Measurements from ENCODE around the gene CD93. TPM values are rescaled to one million over a fixed set of nuclear protein-coding genes. Genes with fewer than 3 reads are reported as not detected.

The CD93 gene
- total RNA-seq, 2 experiments from 2014 or later, result 0.73 to 0.82 TPM

- H3K4me3 Mint-ChIP-seq, result no peak overlapping the region
- ATAC-seq (no peak), DNase-seq (no peak)
- H3K9me3 Mint-ChIP-seq (ENCODE audit: insufficient read depth), result no peaks in the 10 kb centered on the region
- ChIA-PET POLR2A (no interaction called here), CTCF (no interaction called here)
- H3K27ac Mint-ChIP-seq, result no peak overlapping the region
- H3K27me3 Mint-ChIP-seq (ENCODE audit: low read depth), result peaks cover 8% of the 10 kb centered on the region
- H3K36me3 Mint-ChIP-seq (ENCODE audit: low read depth), result no peaks in the 10 kb centered on the region
- no peaks in the 10 kb centered on the region for H3K4me1 Mint-ChIP-seq (ENCODE audit: low read depth)
Observed at GRCh38 chr20:23071996-23072395, 14.1 kb downstream of the CD93 start.

- DNase-seq (no peak), ATAC-seq (no peak)
- Mint-ChIP-seq H3K4me3 (no peak overlapping the region), H3K9me3 (ENCODE audit: insufficient read depth) (no peaks in the 10 kb centered on the region), H3K4me1 (ENCODE audit: low read depth) (no peaks in the 10 kb centered on the region), H3K27ac (no peak overlapping the region), H3K36me3 (ENCODE audit: low read depth) (no peaks in the 10 kb centered on the region), H3K27me3 (ENCODE audit: low read depth) (peaks cover 5% of the 10 kb centered on the region)
- ChIA-PET CTCF (no interaction called here), POLR2A (no interaction called here)
Observed at GRCh38 chr20:23071398-23071797, 14.7 kb downstream of the CD93 start.

GRCh38 chr20:23069108-23069507 lies 17.0 kb downstream of the CD93 start:
- CTCF ChIA-PET, result interaction anchor here (0.6 kb wide), 1 partner anchor 657 kb away, joined by 3 read pairs; no protein-coding TSS in a partner anchor
- no peak for ATAC-seq

GRCh38 chr20:23068283-23068682 lies 17.8 kb downstream of the CD93 start:
- peaks cover 12% of the 10 kb centered on the region for H3K27me3 Mint-ChIP-seq (ENCODE audit: low read depth)
- H3K4me3 Mint-ChIP-seq, result no peak overlapping the region
- H3K36me3 Mint-ChIP-seq (ENCODE audit: low read depth), result no peaks in the 10 kb centered on the region
- POLR2A ChIA-PET, result no interaction called here
- ATAC-seq (no peak), DNase-seq (no peak)
- H3K27ac Mint-ChIP-seq, result no peak overlapping the region
- no peaks in the 10 kb centered on the region for H3K9me3 Mint-ChIP-seq (ENCODE audit: insufficient read depth)
- no peaks in the 10 kb centered on the region for H3K4me1 Mint-ChIP-seq (ENCODE audit: low read depth)
- CTCF ChIA-PET, result no interaction called here

More at GRCh38 chr20:23069108-23069507, 17.0 kb downstream of the CD93 start:
- H3K4me3 Mint-ChIP-seq, result no peak overlapping the region
- no peak overlapping the region for H3K27ac Mint-ChIP-seq
- no peak for DNase-seq
- H3K36me3 Mint-ChIP-seq (ENCODE audit: low read depth), result no peaks in the 10 kb centered on the region
- POLR2A ChIA-PET, result no interaction called here
- no peaks in the 10 kb centered on the region for H3K9me3 Mint-ChIP-seq (ENCODE audit: insufficient read depth)
- H3K4me1 Mint-ChIP-seq (ENCODE audit: low read depth), result no peaks in the 10 kb centered on the region
- peaks cover 10% of the 10 kb centered on the region for H3K27me3 Mint-ChIP-seq (ENCODE audit: low read depth)

- H3K27ac Mint-ChIP-seq, result no peak overlapping the region
- POLR2A ChIA-PET, result no interaction called here
- no peaks in the 10 kb centered on the region for H3K36me3 Mint-ChIP-seq (ENCODE audit: low read depth)
- ATAC-seq (no peak), DNase-seq (no peak)
- no peaks in the 10 kb centered on the region for H3K4me1 Mint-ChIP-seq (ENCODE audit: low read depth)
- H3K27me3 Mint-ChIP-seq (ENCODE audit: low read depth), result peaks cover 15% of the 10 kb centered on the region
- CTCF ChIA-PET, result no interaction called here
- no peak overlapping the region for H3K4me3 Mint-ChIP-seq
- no peaks in the 10 kb centered on the region for H3K9me3 Mint-ChIP-seq (ENCODE audit: insufficient read depth)
Observed at GRCh38 chr20:23066772-23067171, 19.4 kb downstream of the CD93 start.

GRCh38 chr20:23065266-23066201 lies 20.6 kb downstream of the CD93 start:
- POLR2A ChIA-PET, result no interaction called here
- ATAC-seq (no peak), DNase-seq (no peak)
- Mint-ChIP-seq H3K4me1 (ENCODE audit: low read depth) (no peaks in the 10 kb centered on the region), H3K27me3 (ENCODE audit: low read depth) (peaks cover 15% of the 10 kb centered on the region), H3K36me3 (ENCODE audit: low read depth) (no peaks in the 10 kb centered on the region), H3K4me3 (no peak overlapping the region), H3K9me3 (ENCODE audit: insufficient read depth) (no peaks in the 10 kb centered on the region), H3K27ac (no peak overlapping the region)
- CTCF ChIA-PET, result interaction anchor here (1.0 kb wide), 1 partner anchor 12 kb away, joined by 3 read pairs; no protein-coding TSS in a partner anchor

- DNase-seq (no peak), ATAC-seq (no peak)
- peaks cover 12% of the 10 kb centered on the region for H3K27me3 Mint-ChIP-seq (ENCODE audit: low read depth)
Observed at GRCh38 chr20:23063581-23063980, 22.5 kb downstream of the CD93 start.

GRCh38 chr20:23063168-23063567 lies 23.0 kb downstream of the CD93 start:
- Mint-ChIP-seq H3K27me3 (ENCODE audit: low read depth) (peaks cover 12% of the 10 kb centered on the region), H3K27ac (no peak overlapping the region), H3K9me3 (ENCODE audit: insufficient read depth) (no peaks in the 10 kb centered on the region), H3K4me3 (no peak overlapping the region), H3K4me1 (ENCODE audit: low read depth) (no peaks in the 10 kb centered on the region), H3K36me3 (ENCODE audit: low read depth) (no peaks in the 10 kb centered on the region)
- ATAC-seq, result no peak
- no peak for DNase-seq
- CTCF ChIA-PET, result no interaction called here
- POLR2A ChIA-PET, result no interaction called here

More at GRCh38 chr20:23063581-23063980, 22.5 kb downstream of the CD93 start:
- no peak overlapping the region for H3K27ac Mint-ChIP-seq
- no peaks in the 10 kb centered on the region for H3K36me3 Mint-ChIP-seq (ENCODE audit: low read depth)
- no peaks in the 10 kb centered on the region for H3K4me1 Mint-ChIP-seq (ENCODE audit: low read depth)
- ChIA-PET POLR2A (no interaction called here), CTCF (no interaction called here)
- H3K9me3 Mint-ChIP-seq (ENCODE audit: insufficient read depth), result no peaks in the 10 kb centered on the region
- H3K4me3 Mint-ChIP-seq, result no peak overlapping the region

- DNase-seq (no peak), ATAC-seq (no peak)
- ChIA-PET POLR2A (no interaction called here), CTCF (interaction anchor here (2.9 kb wide), 1 partner anchor 12 kb away, joined by 10 read pairs; no protein-coding TSS in a partner anchor)
- no peaks in the 10 kb centered on the region for H3K36me3 Mint-ChIP-seq (ENCODE audit: low read depth)
- peaks cover 13% of the 10 kb centered on the region for H3K27me3 Mint-ChIP-seq (ENCODE audit: low read depth)
- H3K4me3 Mint-ChIP-seq, result no peak overlapping the region
- no peaks in the 10 kb centered on the region for H3K9me3 Mint-ChIP-seq (ENCODE audit: insufficient read depth)
- H3K4me1 Mint-ChIP-seq (ENCODE audit: low read depth), result no peaks in the 10 kb centered on the region
- H3K27ac Mint-ChIP-seq, result no peak overlapping the region
Observed at GRCh38 chr20:23062632-23063031, 23.5 kb downstream of the CD93 start.

GRCh38 chr20:23061734-23062561 lies 24.2 kb downstream of the CD93 start:
- POLR2A ChIA-PET, result no interaction called here
- no peak for DNase-seq
- no peaks in the 10 kb centered on the region for H3K36me3 Mint-ChIP-seq (ENCODE audit: low read depth)
- CTCF ChIA-PET, result interaction anchor here (2.9 kb wide), 1 partner anchor 11 kb away, joined by 10 read pairs; no protein-coding TSS in a partner anchor
- H3K4me3 Mint-ChIP-seq, result no peak overlapping the region
- H3K27ac Mint-ChIP-seq, result no peak overlapping the region
- no peak for ATAC-seq
- H3K9me3 Mint-ChIP-seq (ENCODE audit: insufficient read depth), result no peaks in the 10 kb centered on the region
- peaks cover 17% of the 10 kb centered on the region for H3K27me3 Mint-ChIP-seq (ENCODE audit: low read depth)
- no peaks in the 10 kb centered on the region for H3K4me1 Mint-ChIP-seq (ENCODE audit: low read depth)

GRCh38 chr20:23061262-23061661 lies 24.9 kb downstream of the CD93 start:
- H3K4me3 Mint-ChIP-seq, result no peak overlapping the region
- no peak overlapping the region for H3K27ac Mint-ChIP-seq
- CTCF ChIA-PET, result interaction anchor here (0.6 to 2.9 kb wide), 2 partner anchors 11 to 221 kb away, joined by 3 to 10 read pairs; no protein-coding TSS in a partner anchor
- ATAC-seq, result no peak
- no peaks in the 10 kb centered on the region for H3K9me3 Mint-ChIP-seq (ENCODE audit: insufficient read depth)
- DNase-seq, result no peak
- peaks cover 19% of the 10 kb centered on the region for H3K27me3 Mint-ChIP-seq (ENCODE audit: low read depth)
- H3K36me3 Mint-ChIP-seq (ENCODE audit: low read depth), result no peaks in the 10 kb centered on the region
- no peaks in the 10 kb centered on the region for H3K4me1 Mint-ChIP-seq (ENCODE audit: low read depth)
- POLR2A ChIA-PET, result no interaction called here

GRCh38 chr20:23060629-23061028 lies 25.5 kb downstream of the CD93 start:
- no peak for DNase-seq
- Mint-ChIP-seq H3K27me3 (ENCODE audit: low read depth) (peaks cover 19% of the 10 kb centered on the region), H3K4me1 (ENCODE audit: low read depth) (no peaks in the 10 kb centered on the region), H3K36me3 (ENCODE audit: low read depth) (no peaks in the 10 kb centered on the region), H3K4me3 (no peak overlapping the region), H3K9me3 (ENCODE audit: insufficient read depth) (no peaks in the 10 kb centered on the region), H3K27ac (no peak overlapping the region)
- ChIA-PET CTCF (interaction anchor here (0.6 to 2.9 kb wide), 3 partner anchors 10 to 586 kb away, joined by 3 to 10 read pairs (median 3); no protein-coding TSS in a partner anchor), POLR2A (no interaction called here)
- no peak for ATAC-seq
